H1 (cell line): Measurements from ENCODE around the gene ZNF618. TPM values are rescaled to one million over a fixed set of nuclear protein-coding genes. Genes with fewer than 3 reads are reported as not detected.

ENCODE experiments used
- CHD1 ChIP-seq: IDR thresholded peaks from 2 replicates; pipeline ENCODE4 v1.6.1; 2012; ENCODE audit warnings: low read depth, low read length, improper control_type of control experiment
- HDAC6 ChIP-seq: IDR thresholded peaks from one replicate; pipeline ENCODE4 v1.7.1; 2012; ENCODE audit warnings: low read depth, mild to moderate bottlenecking, inconsistent platforms, low read length, moderate library complexity
- NANOG ChIP-seq: IDR thresholded peaks from 2 replicates; pipeline ENCODE4 v1.6.1; 2011; ENCODE audit warnings: low read length, low read depth, mild to moderate bottlenecking, inconsistent platforms; ENCODE audit not compliant: insufficient read depth, poor library complexity, severe bottlenecking
- TAF7 ChIP-seq: optimal IDR thresholded peaks from 2 replicates; pipeline ENCODE3; 2011; ENCODE audit warnings: low read depth, mild to moderate bottlenecking, inconsistent platforms, low read length, moderate library complexity, borderline replicate concordance
- polyA plus RNA-seq, 7 experiments: library from polyadenylated mRNA; depleted of rRNA in 3 of 7; stranded (reverse) in 5 of 7; unstranded in 2 of 7; fragments of >200 nt in 5 of 7; fragments of 200-250 nt in 2 of 7; gene quantifications; 1 replicate in 5 of 7; 2 replicates in 1 of 7; 4 replicates in 1 of 7; pipeline versions ENCODE4 v1.2.1 to v1.2.3, GENCODE V29; 2011 to 2013; ENCODE audit warnings: missing spikeins in 2 of 7, mixed read lengths in 2 of 7
- total RNA-seq: library from RNA; stranded (reverse); fragmentation: NEBNext Ultra II Directional; extraction: Animal tissue kit (Norgen Biotek cat#: 25700); gene quantifications from 2 replicates; pipeline ENCODE4 v1.2.1, GENCODE V29; 2021
- TF ChIP-seq, protein P1 (sequence below), 3 experiments: IDR thresholded peaks; 1 replicate in 2 of 3; 2 replicates in 1 of 3; pipeline versions ENCODE4 v1.5.1 to v1.6.1; 2011; ENCODE audit warnings: low read length in 3 of 3, mild to moderate bottlenecking in 3 of 3, inconsistent platforms in 2 of 3, low read depth in 1 of 3, moderate library complexity in 1 of 3; ENCODE audit not compliant: insufficient read depth in 1 of 3; ENCODE audit errors: control extremely low read depth in 1 of 3
- TF ChIP-seq, protein P2 (sequence below): IDR thresholded peaks from 2 replicates; pipeline ENCODE4 v1.6.1; 2012; ENCODE audit warnings: low read length, inconsistent platforms

Gene ZNF618
- total and polyA plus RNA-seq, 2 of the 8 experiments (the other 6 are each of a cell fraction or from before 2014, with no cell fraction given) = 9.6 to 28.5 TPM

DNA sequence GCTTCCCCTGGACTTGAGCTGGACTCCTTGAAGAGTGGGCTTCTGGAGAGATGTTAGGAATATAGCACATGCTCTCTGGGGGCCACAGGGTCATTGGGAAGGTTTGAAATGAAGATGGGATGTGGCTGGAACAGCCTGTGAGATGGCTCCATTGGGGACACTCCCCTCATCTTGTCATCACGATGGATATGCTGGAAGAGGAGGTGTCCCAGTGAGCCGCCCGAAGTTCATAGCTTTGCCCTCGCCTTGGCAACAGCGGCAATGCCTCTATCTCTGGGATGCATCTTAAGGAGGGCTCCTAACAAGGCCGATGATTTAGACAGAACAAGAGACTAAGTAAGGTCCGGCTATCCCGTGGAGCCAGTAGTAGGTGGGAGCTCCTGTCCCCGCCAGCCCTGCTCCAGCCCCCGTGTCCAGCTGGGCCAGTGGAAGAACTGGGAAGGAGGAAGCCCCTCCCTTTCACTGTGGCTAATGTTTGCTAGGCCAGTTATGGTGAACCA lies 178.1 kb downstream of the ZNF618 start (continued):
- TF ChIP-seq, protein P1, sequence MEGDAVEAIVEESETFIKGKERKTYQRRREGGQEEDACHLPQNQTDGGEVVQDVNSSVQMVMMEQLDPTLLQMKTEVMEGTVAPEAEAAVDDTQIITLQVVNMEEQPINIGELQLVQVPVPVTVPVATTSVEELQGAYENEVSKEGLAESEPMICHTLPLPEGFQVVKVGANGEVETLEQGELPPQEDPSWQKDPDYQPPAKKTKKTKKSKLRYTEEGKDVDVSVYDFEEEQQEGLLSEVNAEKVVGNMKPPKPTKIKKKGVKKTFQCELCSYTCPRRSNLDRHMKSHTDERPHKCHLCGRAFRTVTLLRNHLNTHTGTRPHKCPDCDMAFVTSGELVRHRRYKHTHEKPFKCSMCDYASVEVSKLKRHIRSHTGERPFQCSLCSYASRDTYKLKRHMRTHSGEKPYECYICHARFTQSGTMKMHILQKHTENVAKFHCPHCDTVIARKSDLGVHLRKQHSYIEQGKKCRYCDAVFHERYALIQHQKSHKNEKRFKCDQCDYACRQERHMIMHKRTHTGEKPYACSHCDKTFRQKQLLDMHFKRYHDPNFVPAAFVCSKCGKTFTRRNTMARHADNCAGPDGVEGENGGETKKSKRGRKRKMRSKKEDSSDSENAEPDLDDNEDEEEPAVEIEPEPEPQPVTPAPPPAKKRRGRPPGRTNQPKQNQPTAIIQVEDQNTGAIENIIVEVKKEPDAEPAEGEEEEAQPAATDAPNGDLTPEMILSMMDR (IDR thresholded peaks at IDR 0.05; ENCODE audit: control extremely low read depth in 1 of 3, insufficient read depth in 1 of 3, low read depth in 1 of 3, low read length in 3 of 3) = no peak
- TF ChIP-seq, protein P2, sequence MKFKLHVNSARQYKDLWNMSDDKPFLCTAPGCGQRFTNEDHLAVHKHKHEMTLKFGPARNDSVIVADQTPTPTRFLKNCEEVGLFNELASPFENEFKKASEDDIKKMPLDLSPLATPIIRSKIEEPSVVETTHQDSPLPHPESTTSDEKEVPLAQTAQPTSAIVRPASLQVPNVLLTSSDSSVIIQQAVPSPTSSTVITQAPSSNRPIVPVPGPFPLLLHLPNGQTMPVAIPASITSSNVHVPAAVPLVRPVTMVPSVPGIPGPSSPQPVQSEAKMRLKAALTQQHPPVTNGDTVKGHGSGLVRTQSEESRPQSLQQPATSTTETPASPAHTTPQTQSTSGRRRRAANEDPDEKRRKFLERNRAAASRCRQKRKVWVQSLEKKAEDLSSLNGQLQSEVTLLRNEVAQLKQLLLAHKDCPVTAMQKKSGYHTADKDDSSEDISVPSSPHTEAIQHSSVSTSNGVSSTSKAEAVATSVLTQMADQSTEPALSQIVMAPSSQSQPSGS = no peak
- TF ChIP-seq NANOG (no peak), HDAC6 (no peak), TAF7 (no peak), CHD1 (no peak)
